GM12878 (cell line): Measurements from ENCODE around the gene TRIM38. TPM values are rescaled to one million over a fixed set of nuclear protein-coding genes. Genes with fewer than 3 reads are reported as not detected.

Source experiments
- E2F4 ChIP-seq: IDR thresholded peaks from 2 replicates; pipeline ENCODE4 v1.6.1; 2012; ENCODE audit warnings: low read depth, low read length, improper control_type of control experiment
- HDAC6 ChIP-seq: fragments of 200-600 bp; sonication (generic); IDR thresholded peaks from one replicate; pipeline ENCODE4 v1.8.0; 2017; ENCODE audit warnings: antibody characterized with exemption; ENCODE audit not compliant: unreplicated experiment
- IRF3 ChIP-seq: fragments of 450-650 bp; IDR thresholded peaks from 2 replicates; pipeline ENCODE4 v1.6.1; 2014; ENCODE audit warnings: mild to moderate bottlenecking
- MEF2A ChIP-seq: IDR thresholded peaks from 2 replicates; pipeline ENCODE4 v1.6.1; 2011; ENCODE audit warnings: low read depth, mild to moderate bottlenecking, low read length, moderate library complexity; ENCODE audit not compliant: insufficient read depth
- NR2C2 ChIP-seq: IDR thresholded peaks from 2 replicates; pipeline ENCODE4 v1.6.1; 2011; ENCODE audit warnings: borderline replicate concordance, low read depth; ENCODE audit not compliant: control insufficient read depth, insufficient read length
- PML ChIP-seq: IDR thresholded peaks from 2 replicates; pipeline ENCODE4 v1.6.1; 2012; ENCODE audit warnings: low read length, inconsistent platforms
- RB1 ChIP-seq: fragments of 450-650 bp; formaldehyde crosslinking; IDR thresholded peaks from 2 replicates; pipeline ENCODE4 v1.6.1; 2017; ENCODE audit warnings: mild to moderate bottlenecking, borderline replicate concordance
- SIN3A ChIP-seq: IDR thresholded peaks from 2 replicates; pipeline ENCODE4 v1.6.1; 2012; ENCODE audit warnings: low read depth, low read length, improper control_type of control experiment
- SPI1 ChIP-seq: IDR thresholded peaks from 2 replicates; pipeline ENCODE4 v1.6.1; 2011; ENCODE audit warnings: low read depth, mild to moderate bottlenecking, low read length, moderate library complexity, borderline replicate concordance; ENCODE audit not compliant: insufficient read depth
- USF1 ChIP-seq: IDR thresholded peaks from 2 replicates; pipeline ENCODE4 v1.6.1; 2011; ENCODE audit warnings: borderline replicate concordance, low read depth, mild to moderate bottlenecking, moderate library complexity, mixed read lengths, low read length; ENCODE audit not compliant: insufficient read depth; ENCODE audit errors: extremely low read length
- WRNIP1 ChIP-seq: IDR thresholded peaks from 2 replicates; pipeline ENCODE4 v1.6.1; 2011; ENCODE audit warnings: low read depth, low read length, improper control_type of control experiment, borderline replicate concordance
- ZBTB11 ChIP-seq: fragments of 450-650 bp; formaldehyde crosslinking; IDR thresholded peaks from 2 replicates; pipeline ENCODE4 v1.5.0; 2022; ENCODE audit warnings: mild to moderate bottlenecking, missing genetic modification characterization
- ZBTB40 ChIP-seq: fragments of 450-650 bp; IDR thresholded peaks from 2 replicates; pipeline ENCODE4 v1.6.1; 2016; ENCODE audit warnings: mild to moderate bottlenecking, moderate library complexity, borderline replicate concordance
- ZNF274 ChIP-seq: IDR thresholded peaks from one replicate; pipeline ENCODE4 v1.8.0; 2011; ENCODE audit not compliant: insufficient read length, insufficient read depth
- polyA plus RNA-seq, 11 experiments: library from polyadenylated mRNA; depleted of rRNA in 4 of 11; unstranded in 6 of 11; stranded (reverse) in 5 of 11; fragments of >200 nt; fragmentation: Nextera tagmentation in 4 of 11; fragmentation: Illumina TruSeq in 1 of 11; extraction: Ambion mirVana in 4 of 11; extraction: Trizol in 1 of 11; gene quantifications; 1 replicate in 1 of 11; 2 replicates in 10 of 11; pipeline versions ENCODE4 v1.2.1 to v1.2.3, GENCODE V29; 2011 to 2016; ENCODE audit warnings: inconsistent platforms in 2 of 11, missing spikeins in 2 of 11, low read depth in 1 of 11
- total RNA-seq, 4 experiments: library from RNA; depleted of rRNA in 3 of 4; stranded (reverse); fragments of >200 nt in 3 of 4; fragmentation: Illumina TruSeq in 1 of 4; extraction: Trizol in 1 of 4; gene quantifications; 2 replicates each; pipeline versions ENCODE4 v1.2.1 to v1.2.3, GENCODE V29; 2013 to 2021

The TRIM38 gene
- total and polyA plus RNA-seq, 10 of the 15 experiments (the other 5 are each of a cell fraction or from before 2014, with no cell fraction given): 4.5 to 14.7 (median 11.1) TPM

GRCh38 chr6:25992413-25993340 lies 30.1 kb downstream of the TRIM38 start (continued):
- no peak for TF ChIP-seq IRF3
- TF ChIP-seq SPI1: peak; percentile 90
- no peak for TF ChIP-seq WRNIP1
- no peak for TF ChIP-seq ZBTB11 (CRISPR knock-in tag)
- peak; percentile 7; the same call in 1 of the 2 replicates for TF ChIP-seq E2F4
- TF ChIP-seq HDAC6: no peak
- no peak for TF ChIP-seq NR2C2
- peak; percentile 87 for TF ChIP-seq PML
- TF ChIP-seq RB1: peak; percentile 87
- TF ChIP-seq SIN3A: no peak
- TF ChIP-seq ZBTB40: no peak; the same call in 1 of the 2 replicates
- TF ChIP-seq MEF2A: 0 out of 2 replicates have a peak, but pooled peaks have one; percentile 39
- no peak for TF ChIP-seq ZNF274
- TF ChIP-seq USF1: no peak
